Uterus (tissue), 2 donors: Measurements from ENCODE around the gene CCDC184.

Experiments
- POLR2A ChIP-seq, 2 donors: fragments of 450-650 bp; IDR thresholded peaks; one replicate each; pipeline ENCODE4 v1.6.1; 2016; ENCODE audit warnings: antibody characterized with exemption in 2 of 2, mild to moderate bottlenecking in 1 of 2, moderate library complexity in 1 of 2
- TF ChIP-seq, protein P1 (sequence below), 4 experiments: fragments of 200-600 bp in 2 of 4; fragments of 450-650 bp in 2 of 4; sonication (generic) in 2 of 4; IDR thresholded peaks; one replicate each; pipeline ENCODE4 v1.5.1; 2016 to 2019; ENCODE audit warnings: antibody characterized with exemption in 4 of 4, mild to moderate bottlenecking in 2 of 4, moderate library complexity in 1 of 4

DNA sequence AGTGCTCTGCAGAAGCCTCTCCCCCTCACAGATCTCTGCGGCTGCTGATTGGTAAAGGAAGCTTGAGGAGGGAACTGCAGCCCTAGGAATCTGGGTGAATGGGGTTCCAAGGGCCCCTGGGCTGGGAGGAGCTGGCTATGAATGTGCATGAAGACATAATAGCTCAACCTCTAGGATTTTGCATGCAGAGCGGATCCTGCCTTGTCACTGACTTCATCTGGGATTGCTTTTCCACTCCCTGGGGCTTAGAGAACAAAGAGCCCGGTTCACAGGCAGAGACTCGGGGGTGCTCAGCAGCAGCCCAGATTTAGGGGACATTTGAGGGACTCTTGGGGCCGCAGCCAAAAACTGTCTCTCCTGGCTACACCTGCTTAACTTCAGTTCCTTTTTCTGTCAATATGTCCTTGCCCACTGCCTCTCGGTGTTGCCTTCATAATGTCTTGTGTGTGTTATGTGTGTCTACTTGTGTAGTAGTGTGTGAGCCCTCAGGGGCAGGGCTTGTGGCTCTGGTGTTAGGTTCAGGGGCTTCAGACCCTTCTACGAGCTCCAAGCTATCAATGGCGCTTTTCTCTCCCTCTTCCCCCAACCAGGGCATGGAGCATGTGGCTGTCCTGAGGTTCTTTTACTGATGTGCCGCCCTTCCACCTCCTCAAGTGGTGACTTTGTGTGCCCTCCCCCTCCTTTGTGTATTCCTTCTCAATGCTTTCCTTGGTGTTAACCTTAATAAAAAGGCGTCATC lies 1.9 kb downstream of the CCDC184 start:
- TF ChIP-seq, protein P1, sequence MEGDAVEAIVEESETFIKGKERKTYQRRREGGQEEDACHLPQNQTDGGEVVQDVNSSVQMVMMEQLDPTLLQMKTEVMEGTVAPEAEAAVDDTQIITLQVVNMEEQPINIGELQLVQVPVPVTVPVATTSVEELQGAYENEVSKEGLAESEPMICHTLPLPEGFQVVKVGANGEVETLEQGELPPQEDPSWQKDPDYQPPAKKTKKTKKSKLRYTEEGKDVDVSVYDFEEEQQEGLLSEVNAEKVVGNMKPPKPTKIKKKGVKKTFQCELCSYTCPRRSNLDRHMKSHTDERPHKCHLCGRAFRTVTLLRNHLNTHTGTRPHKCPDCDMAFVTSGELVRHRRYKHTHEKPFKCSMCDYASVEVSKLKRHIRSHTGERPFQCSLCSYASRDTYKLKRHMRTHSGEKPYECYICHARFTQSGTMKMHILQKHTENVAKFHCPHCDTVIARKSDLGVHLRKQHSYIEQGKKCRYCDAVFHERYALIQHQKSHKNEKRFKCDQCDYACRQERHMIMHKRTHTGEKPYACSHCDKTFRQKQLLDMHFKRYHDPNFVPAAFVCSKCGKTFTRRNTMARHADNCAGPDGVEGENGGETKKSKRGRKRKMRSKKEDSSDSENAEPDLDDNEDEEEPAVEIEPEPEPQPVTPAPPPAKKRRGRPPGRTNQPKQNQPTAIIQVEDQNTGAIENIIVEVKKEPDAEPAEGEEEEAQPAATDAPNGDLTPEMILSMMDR (IDR thresholded peaks at IDR 0.05) = no peak
- no peak for TF ChIP-seq POLR2A (IDR thresholded peaks at IDR 0.05)
